Glomerular visceral epithelial cell (primary cell): Measurements from ENCODE around the gene CELA3B.
A peak's percentile ranks its signal among the peaks of the same experiment; 100 is the strongest.
"Not testable (repeated sequence)": the region's sequence is repeated elsewhere in the genome, so short reads cannot be mapped to it uniquely, and the experiment has no call there.

Source experiments
- DNase-seq: peaks from one replicate; pipeline ENCODE4 v3.0.0-alpha.2; 2016; ENCODE audit errors: extremely low spot score

The CELA3B gene

DNA sequence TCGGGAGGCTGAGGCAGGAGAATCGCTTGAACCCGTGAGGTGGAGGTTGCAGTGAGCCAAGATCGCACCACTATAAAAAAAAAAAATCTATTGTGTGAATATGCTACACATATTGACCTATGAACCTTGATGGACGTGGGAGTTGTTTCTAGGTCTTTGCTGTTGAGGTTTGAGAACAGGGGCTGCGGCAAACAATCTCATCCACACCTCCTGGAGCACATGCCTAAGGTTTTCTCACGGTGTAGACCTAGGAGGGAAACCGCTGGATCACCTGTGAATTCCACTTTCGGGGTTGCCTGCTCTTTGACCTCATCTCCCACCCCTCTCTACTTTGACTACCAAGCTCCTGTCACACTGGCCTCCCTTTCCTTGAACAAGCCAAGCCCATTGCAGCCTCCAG lies 1.5 kb upstream of the CELA3B start:
- DNase-seq: not testable (repeated sequence)

DNA sequence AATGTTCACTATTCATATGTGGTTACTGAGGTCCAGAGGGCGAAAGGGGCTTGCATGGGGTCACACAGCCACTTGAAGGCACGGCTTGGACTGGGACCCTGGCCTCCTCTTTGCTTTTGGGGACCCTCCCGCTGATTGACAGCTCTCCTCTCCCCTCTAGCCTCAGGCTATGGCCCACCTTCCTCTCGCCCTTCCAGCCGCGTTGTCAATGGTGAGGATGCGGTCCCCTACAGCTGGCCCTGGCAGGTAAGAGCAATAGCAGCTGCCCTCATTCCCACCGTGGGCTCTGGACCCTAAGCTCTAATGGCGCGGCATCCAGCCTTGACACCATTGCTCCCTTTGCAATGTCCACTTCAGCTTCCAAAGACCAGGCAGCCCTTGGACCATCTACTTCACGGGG lies 1.4 kb downstream of the CELA3B start:
- not testable (repeated sequence) for DNase-seq

DNA sequence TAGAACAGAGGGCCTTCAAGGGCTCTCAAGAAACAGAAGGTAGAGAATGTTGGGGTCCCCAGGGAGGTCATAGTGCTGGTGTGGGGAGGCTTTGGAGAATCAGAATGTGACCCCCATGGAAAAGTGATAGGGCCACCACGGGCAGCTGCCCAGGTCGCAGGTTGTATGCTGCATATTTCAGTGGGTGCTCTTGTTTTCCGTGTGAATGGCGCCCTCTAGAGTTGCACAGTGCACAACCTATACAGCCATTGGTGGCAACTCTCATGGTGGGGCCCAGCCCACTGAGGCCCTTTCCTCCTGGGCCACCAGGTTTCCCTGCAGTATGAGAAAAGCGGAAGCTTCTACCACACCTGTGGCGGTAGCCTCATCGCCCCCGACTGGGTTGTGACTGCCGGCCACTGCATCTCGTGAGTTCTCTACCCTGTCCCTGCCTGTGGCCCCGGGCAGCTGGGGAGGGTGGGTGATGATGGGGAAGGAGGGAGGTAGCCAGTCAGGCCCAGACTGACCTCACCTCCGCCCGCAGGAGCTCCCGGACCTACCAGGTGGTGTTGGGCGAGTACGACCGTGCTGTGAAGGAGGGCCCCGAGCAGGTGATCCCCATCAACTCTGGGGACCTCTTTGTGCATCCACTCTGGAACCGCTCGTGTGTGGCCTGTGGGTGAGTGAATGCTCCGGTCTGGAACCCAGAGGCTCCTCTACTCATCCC lies 3.8 kb downstream of the CELA3B start:
- not testable (repeated sequence) for DNase-seq

DNA sequence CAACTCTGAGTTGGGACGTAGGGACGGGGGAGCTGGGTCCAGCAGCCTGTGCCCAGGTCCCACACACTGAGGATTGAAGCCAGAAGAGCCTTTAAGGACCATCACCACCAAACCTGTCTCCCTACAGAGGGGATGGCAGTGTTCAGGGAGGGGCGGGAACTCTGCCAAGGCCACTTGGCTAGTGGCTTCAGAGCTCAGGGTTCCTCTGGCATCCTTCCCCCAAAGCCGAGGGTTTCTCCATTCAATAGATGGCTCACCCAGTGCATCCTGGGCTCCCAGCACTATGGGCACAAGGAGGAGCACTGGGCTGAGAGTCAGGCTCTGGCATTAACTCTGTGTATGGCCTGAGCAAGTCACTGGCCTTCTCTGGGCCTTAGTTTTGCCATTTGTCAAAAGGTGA lies 4.4 kb downstream of the CELA3B start:
- DNase-seq: not testable (repeated sequence)

DNA sequence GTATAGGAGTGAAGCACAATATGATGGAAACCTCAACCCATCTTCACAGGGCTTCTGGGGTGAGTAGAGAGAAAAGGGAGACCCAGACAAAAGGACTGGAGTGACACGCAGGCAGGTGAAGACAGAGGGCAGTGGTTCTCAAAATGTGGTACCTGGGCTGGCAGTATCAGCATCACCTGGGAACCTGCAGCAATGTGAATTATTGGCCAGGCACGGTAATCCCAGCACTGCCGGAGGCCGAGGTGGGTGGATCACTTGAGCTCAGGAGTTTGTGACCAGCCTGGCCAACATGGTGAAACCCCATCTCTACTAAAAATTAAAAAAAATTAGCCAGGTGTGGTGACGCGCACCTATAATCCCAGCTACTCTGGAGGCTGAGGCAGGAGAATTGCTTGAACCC lies 5.3 kb downstream of the CELA3B start:
- not testable (repeated sequence) for DNase-seq

DNA sequence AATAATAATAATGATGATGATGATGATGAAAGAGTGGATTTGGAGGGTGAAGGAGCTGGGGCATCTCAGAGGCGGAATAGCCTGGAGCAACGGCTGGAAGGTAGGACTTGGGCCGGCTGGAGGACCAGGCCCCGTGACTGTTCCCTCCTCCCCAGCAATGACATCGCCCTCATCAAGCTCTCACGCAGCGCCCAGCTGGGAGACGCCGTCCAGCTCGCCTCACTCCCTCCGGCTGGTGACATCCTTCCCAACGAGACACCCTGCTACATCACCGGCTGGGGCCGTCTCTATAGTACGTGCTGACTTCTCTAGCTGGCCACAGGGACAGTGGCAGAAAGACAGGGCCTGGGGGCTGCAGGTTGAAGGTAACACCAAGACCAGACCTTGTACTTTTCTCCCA lies 6.7 kb downstream of the CELA3B start:
- DNase-seq: not testable (repeated sequence)

DNA sequence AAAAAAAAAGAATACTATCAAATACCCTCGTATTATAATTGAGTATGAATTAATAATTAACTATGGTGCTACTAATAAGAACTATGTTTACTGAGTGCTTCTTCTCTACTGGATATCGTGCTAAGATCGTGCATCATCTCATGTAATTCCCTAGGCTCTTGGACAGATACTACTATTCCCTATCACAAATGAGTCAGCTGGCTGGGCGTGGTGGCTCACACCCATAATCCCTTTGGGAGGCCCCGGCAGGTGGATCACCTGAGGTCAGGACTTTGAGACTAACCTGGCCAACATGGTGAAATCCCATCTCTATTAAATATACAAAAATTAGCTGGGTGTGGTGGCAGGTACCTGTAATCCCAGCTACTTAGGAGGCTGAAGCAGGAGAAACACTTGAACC lies 9.1 kb downstream of the CELA3B start:
- not testable (repeated sequence) for DNase-seq

DNA sequence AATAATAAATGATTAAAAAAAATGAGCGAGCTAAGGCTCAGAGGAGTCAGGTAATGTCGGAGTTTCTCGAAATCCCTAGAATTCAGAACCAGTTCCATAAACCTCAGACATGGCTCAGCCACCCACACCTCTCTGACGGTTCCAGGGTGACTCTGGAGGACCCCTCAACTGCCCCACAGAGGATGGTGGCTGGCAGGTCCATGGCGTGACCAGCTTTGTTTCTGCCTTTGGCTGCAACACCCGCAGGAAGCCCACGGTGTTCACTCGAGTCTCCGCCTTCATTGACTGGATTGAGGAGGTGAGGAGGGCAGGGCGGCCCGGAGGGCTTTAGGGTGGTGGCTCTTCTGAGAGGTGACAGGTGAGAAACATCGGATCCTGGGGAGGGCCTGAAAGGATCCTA lies 9.6 kb downstream of the CELA3B start:
- not testable (repeated sequence) for DNase-seq

DNA sequence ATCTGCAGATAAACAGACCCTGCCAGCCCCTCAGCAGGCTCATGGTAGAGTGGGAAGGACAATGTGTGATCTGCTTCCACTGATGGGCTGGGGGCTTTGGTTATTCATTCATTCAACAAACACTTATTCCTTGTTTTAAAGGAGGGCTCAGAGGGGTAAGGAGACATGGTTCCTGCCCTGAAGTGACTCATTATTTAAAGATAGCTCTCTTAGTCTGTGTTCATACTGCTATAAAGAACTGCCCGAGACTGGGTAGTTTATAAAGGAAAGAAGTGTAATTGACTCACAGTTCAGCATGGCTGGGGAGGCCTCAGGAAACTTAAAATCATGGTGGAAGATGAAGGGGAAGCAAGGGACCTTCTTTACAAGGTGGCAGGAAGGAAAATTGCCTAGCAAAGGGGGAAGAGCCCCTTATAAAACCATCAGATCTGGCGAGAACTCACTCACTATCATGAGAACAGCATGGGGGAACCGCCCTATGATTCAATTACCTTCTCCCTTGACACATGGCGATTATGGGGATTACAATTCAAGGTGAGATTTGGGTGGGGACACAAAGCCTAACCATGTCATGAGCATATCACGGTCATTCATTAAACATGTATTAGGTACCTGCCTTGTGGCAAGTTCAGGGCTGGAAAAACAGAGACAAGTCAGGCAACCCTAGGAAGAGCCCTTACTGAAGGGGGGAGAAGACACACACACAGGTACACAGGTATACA lies 13.0 kb downstream of the CELA3B start:
- DNase-seq: not testable (repeated sequence)

DNA sequence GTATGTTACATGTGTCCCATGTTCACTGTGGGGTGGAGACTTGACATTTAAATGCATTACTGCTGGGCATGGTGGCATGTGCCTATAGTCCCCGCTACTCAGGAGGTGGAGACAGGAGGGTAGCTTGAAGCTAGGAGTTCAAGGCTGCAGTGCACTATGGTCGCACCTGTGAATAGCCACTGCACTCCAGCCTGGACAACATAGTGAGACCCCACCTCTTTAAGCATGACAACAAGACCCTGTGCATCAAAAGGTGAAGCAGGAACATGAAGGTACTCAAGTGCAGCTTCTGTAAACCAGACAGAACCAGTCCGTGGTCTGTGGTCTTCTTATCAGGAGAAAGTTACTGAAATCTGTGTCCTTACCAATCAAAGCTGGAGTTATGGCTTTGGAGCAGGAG lies 15.4 kb downstream of the CELA3B start:
- DNase-seq: not testable (repeated sequence)

DNA sequence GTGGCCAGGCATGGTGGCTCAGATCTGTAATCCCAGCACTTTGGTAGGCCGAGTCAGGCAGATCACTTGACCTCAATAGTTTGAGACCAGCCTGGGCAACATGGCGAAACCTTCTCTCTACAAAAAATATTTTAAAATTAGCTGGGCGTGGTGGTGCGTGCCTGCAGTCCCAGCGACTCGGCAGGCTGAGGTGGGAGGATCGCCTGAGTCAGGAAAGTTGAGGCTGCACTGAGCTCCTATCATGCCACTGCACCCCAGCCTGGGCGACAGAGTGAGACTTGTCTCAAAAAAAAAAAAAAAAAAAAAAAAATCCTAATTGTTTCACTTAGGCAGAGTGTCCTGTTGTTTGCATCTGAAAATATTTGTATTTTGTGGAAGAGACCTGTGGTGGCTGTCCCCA lies 17.9 kb downstream of the CELA3B start:
- not testable (repeated sequence) for DNase-seq

DNA sequence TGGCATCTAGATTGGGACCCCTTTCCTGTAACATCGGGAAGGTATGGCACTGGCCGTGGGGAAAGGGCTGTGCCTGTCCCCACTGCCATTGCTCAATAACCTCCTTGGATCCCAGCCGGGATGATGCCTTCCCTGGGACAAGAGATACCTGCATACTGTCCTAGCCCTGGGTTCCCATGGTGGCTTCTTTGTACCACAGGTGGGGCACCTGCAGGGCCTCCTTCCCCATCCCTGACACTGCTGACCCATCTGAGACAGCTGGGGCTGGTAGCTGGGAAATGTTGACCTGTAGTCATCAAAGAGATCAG lies 19.8 kb downstream of the CELA3B start:
- not testable (repeated sequence) for DNase-seq

DNA sequence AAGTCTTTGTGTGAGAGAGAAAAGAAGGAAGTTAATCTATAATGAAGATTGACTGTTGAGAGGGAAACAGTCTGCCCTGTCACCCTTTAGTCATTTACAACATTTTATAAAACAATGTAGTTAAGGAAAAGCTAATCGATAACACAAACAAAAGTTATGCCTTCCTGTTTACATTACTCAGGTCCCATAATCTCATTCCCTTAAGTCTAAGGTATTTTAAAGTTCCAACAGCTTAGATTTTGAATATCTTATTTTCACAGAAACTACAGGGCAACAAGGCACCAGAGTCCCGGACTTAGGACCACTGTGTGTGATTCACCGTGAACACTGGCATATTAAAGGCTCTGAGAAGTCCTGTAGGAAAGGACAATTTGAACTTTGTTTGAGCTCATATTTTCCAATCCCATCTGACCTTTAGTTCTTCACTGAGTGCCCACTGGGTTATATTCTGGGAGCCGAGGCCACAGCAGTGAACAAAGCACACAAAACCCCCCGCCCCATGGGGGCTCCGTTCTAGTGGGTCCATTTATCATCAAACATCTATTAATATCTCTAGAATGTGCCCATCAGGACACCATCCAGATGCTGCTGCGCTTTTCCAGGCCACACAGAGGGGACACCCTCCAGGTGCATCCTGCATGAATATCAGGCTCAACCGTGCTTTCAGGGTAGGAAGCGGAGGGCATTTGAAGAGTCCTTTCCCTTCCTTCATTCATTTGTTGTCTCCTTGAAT lies 21.2 kb downstream of the CELA3B start:
- not testable (repeated sequence) for DNase-seq

DNA sequence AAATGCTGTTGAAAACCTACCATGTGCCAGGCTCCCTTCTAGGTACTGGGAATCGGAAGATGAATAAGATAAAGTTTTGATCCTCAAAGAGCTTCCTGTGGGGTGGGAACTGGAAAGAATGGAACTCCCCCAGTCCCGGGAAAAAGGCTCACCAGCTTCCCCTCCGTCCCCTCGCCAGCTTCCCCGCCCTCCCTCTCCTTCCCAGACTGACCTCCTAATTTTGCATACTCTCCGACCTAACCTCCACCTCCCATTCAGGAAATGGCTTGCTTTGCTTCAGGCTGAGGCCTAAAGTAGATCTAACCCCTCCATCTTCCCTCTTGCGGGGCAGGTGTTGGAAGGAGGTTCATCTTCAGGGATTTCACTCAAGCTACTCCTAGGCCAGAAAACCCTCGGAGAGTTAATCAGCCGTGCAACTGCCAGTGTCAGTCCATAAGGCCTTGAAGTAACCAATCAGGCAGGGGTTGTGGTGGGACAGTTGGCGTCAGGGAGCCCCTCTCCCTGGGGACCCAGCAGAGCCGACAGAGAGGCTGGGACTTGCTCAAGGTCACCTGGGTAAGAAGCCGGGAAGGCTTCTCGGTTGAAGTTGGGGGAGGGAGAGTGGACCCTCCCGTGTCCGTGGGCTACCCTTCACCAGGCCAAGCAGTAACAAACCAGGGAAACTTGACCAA lies 21.9 kb downstream of the CELA3B start:
- not testable (repeated sequence) for DNase-seq

DNA sequence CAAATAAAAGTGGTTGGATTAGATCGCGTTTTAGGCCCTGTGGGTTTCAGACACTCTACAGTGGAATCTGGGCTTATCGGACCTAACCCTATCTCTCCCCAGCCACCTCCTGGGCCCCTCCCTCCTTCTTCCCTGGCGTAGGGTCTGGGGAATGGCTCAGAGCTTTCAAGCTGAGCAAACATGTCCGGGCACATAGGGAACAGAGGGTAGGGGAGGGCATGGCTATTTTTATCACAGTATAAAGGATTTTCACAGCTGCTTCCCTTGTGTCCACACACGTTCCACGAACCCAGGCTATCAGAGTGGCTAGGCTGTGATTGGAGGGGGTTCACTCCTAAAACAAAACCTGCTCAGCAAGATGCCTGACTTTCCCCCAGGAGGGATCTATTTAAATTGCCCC lies 22.8 kb downstream of the CELA3B start:
- DNase-seq: not testable (repeated sequence)

DNA sequence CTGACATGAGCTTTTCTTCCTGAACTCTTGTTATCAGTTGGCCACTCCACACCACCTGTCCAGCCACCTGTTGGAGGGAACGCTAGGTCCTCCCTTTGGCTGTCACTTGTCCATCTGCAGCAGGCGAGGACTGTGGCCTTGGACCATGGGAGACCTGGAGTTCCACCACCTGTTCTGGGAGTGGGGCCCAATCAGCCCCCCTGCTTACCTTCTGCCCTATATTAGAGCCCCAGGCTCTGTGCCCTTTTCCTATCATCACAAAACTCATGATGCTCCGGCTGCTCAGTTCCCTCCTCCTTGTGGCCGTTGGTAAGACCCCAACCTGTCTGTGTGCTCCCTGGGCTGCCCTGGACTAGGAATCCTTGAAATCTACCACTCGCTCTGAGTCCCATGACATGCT lies 24.6 kb downstream of the CELA3B start, which contains the start of gene CELA3A:
Gene CELA3A (plus strand): TSS at position 249 of the 400 bp plus-strand sequence. CDS start 18 bp downstream, at position 267.
- no peak for DNase-seq

DNA sequence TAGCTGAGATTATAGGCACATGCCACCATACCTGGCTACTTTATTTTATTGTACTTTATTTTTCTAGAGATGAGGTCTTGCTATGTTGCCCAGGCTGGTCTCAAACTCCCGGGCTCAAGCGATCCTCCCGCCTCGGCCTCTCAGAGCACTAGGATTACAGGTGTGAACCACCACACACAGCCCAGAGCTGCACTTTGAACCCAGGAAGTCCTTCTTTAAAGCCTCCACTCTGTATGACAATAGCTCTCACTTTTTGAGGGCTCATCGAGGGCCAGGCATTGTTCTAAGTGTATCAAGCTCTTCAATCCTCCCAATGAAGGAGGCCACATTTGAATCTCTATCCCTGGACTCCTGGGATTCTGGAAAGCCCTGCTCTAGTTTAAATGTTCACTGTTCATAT lies 25.6 kb downstream of the CELA3B start:
- not testable (repeated sequence) for DNase-seq

DNA sequence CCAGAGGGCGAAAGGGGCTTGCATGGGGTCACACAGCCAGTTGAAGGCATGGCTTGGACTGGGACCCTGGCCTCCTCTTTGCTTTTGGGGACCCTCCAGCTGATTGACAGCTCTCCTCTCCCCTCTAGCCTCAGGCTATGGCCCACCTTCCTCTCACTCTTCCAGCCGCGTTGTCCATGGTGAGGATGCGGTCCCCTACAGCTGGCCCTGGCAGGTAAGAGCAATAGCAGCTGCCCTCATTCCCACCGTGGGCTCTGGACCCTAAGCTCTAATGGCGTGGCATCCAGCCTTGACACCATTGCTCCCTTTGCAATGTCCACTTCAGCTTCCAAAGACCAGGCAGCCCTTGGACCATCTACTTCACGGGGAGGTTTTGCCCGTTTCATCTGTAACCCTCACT lies 26.1 kb downstream of the CELA3B start:
- not testable (repeated sequence) for DNase-seq

DNA sequence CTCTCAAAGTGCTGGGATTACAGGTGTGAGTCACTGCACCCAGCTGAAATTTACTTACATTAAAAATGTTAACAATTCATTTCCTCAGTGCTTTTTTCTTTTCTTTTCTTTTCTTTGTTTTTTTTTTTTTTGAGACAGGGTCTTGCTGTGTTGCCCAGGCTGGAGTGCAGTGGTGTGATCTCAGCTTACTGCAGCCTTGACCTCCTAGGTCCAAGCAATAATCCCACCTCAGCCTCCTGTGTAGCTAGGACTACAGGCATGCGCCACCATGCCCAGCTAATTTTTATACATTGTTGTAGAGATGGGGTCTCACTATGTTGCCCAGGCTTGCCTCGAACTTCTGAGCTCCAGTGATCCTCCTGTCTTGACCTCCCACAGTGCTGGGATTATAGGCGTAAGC lies 27.1 kb downstream of the CELA3B start:
- DNase-seq: not testable (repeated sequence)

DNA sequence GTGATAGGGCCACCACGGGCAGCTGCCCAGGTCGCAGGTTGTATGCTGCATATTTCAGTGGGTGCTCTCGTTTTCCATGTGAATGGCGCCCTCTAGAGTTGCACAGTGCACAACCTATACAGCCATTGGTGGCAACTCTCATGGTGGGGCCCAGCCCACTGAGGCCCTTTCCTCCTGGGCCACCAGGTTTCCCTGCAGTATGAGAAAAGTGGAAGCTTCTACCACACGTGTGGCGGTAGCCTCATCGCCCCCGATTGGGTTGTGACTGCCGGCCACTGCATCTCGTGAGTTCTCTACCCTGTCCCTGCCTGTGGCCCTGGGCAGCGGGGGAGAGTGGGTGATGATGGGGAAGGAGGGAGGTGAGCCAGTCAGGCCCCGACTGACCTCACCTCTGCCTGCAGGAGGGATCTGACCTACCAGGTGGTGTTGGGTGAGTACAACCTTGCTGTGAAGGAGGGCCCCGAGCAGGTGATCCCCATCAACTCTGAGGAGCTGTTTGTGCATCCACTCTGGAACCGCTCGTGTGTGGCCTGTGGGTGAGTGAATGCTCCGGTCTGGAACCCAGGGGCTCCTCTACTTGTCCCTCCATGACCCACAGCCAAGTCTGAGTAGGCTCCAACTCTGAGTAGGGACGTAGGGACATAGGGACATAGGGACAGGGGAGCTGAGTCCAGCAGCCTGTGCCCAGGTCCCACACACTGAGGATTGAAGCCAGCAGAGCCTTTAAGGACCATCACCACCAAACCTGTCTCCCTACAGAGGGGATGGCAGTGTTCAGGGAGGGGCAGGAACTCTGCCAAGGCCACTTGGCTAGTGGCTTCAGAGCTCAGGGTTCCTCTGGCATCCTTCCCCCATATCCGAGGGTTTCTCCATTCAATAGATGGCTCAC lies 28.7 kb downstream of the CELA3B start:
- DNase-seq: peak; percentile 30

DNA sequence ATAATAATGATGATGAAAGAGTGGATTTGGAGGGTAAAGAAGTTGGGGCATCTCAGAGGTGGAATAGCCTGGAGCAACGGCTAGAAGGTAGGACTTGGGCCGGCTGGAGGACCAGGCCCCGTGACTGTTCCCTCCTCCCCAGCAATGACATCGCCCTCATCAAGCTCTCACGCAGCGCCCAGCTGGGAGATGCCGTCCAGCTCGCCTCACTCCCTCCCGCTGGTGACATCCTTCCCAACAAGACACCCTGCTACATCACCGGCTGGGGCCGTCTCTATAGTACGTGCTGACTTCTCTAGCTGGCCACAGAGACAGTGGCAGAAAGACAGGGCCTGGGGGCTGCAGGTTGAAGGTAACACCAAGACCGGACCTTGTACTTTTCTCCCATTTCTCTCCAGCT lies 29.9 kb downstream of the CELA3B start:
- not testable (repeated sequence) for DNase-seq
